Fibroblast of villous mesenchyme (primary cell): ENCODE data around the gene SNX19. TPM values are rescaled to one million over a fixed set of nuclear protein-coding genes. Genes with fewer than 3 reads are reported as not detected.

Experiments
- DNase-seq: peaks from one replicate; pipeline ENCODE4 v3.0.0-alpha.2; 2010; ENCODE audit warnings: low read depth
- H3K4me3 ChIP-seq: 2 replicates; pipeline ENCODE4 v1.5.1; 2011; ENCODE audit warnings: low read depth, mild to moderate bottlenecking, low read length
- CTCF ChIP-seq: IDR thresholded peaks from 2 replicates; pipeline ENCODE4 v1.5.1; 2012; ENCODE audit warnings: low read depth, mild to moderate bottlenecking, low read length; ENCODE audit not compliant: insufficient read depth
- total RNA-seq: library from RNA; depleted of rRNA; stranded (reverse); fragments of >200 nt; gene quantifications from 2 replicates; pipeline ENCODE4 v1.2.3, GENCODE V29; 2012

SNX19 gene
- total RNA-seq, 1 donor: 96.3 TPM

- TF ChIP-seq CTCF: no peak
- H3K4me3 ChIP-seq: no peak overlapping the region
- DNase-seq: no peak
Measured at GRCh38 chr11:130829920-130830511, 86.3 kb downstream of the SNX19 start.

- no peak for DNase-seq
- no peak for TF ChIP-seq CTCF
Measured at GRCh38 chr11:130828741-130829140, 87.5 kb downstream of the SNX19 start.

GRCh38 chr11:130827451-130828377, 88.6 kb downstream of the SNX19 start:
- peak; percentile 71 for TF ChIP-seq CTCF
- peak; percentile 81 for DNase-seq
- no peak overlapping the region for H3K4me3 ChIP-seq

More at GRCh38 chr11:130828741-130829140, 87.5 kb downstream of the SNX19 start:
- no peak overlapping the region for H3K4me3 ChIP-seq

- DNase-seq: no peak
- TF ChIP-seq CTCF: no peak
- H3K4me3 ChIP-seq: no peak overlapping the region
Measured at GRCh38 chr11:130826572-130826971, 89.7 kb downstream of the SNX19 start.

GRCh38 chr11:130825983-130826382, 90.3 kb downstream of the SNX19 start:
- H3K4me3 ChIP-seq: no peak overlapping the region
- TF ChIP-seq CTCF: no peak
- DNase-seq: no peak

GRCh38 chr11:130825561-130825960, 90.7 kb downstream of the SNX19 start:
- TF ChIP-seq CTCF: no peak
- no peak overlapping the region for H3K4me3 ChIP-seq
- peak; percentile 51 for DNase-seq
